Mesodermal cell (in vitro differentiated cells): ENCODE measurements around the gene RADX. TPM values are rescaled to one million over a fixed set of nuclear protein-coding genes. Genes with fewer than 3 reads are reported as not detected.
A peak's percentile ranks its signal among the peaks of the same experiment; 100 is the strongest.

Experiments used
- H3K27ac ChIP-seq: 2 replicates; pipeline ENCODE4 v1.7.0; 2013; ENCODE audit warnings: mild to moderate bottlenecking, low read depth, low read length, moderate library complexity; ENCODE audit not compliant: severe bottlenecking
- H3K36me3 ChIP-seq: 2 replicates; pipeline ENCODE4 v1.7.1; 2013; ENCODE audit warnings: mild to moderate bottlenecking, low read length, moderate library complexity; ENCODE audit not compliant: control insufficient read depth, insufficient read depth
- H3K4me1 ChIP-seq: one replicate; pipeline ENCODE4 v1.7.1; 2013; ENCODE audit warnings: mild to moderate bottlenecking, low read length; ENCODE audit not compliant: insufficient read depth, control insufficient read depth, poor library complexity, severe bottlenecking
- H3K4me3 ChIP-seq: 2 replicates; pipeline ENCODE4 v1.7.0; 2013; ENCODE audit warnings: low read length, control low read depth, mild to moderate bottlenecking; ENCODE audit not compliant: insufficient read depth, poor library complexity, severe bottlenecking; ENCODE audit errors: extremely low read depth
- H3K9me3 ChIP-seq: 2 replicates; pipeline ENCODE4 v1.7.1; 2013; ENCODE audit warnings: mild to moderate bottlenecking, low read length, moderate library complexity; ENCODE audit not compliant: control insufficient read depth
- WGBS, 2 experiments: methylation state at CpG; one replicate each; pipeline ENCODE4 v1.1.5; 2013; ENCODE audit warnings: missing lambda C conversion rate in 2 of 2; ENCODE audit not compliant: insufficient coverage in 2 of 2; 5-methylcytosine and 5-hydroxymethylcytosine counted together
- polyA plus RNA-seq, 2 experiments: library from polyadenylated mRNA; stranded (reverse); fragments of 50-300 nt; gene quantifications; one replicate each; pipeline ENCODE4 v1.2.3, GENCODE V29; 2013

The RADX gene
- polyA plus RNA-seq (2013, experiment 1 of 2): 3.9 TPM
- 4.6 TPM for polyA plus RNA-seq (2013, experiment 2 of 2)

- no peak within 1 kb of the TSS for H3K27ac ChIP-seq
- H3K36me3 ChIP-seq: no peaks in the 10 kb centered on the region
- H3K4me3 ChIP-seq: peak within 1 kb of the TSS; percentile 52
- 2% methylated on average over 13 to 23 of the region's 46 CpGs for WGBS, 2 experiments
- H3K4me1 ChIP-seq: no peaks in the 10 kb centered on the region
- no peaks in the 10 kb centered on the region for H3K9me3 ChIP-seq
Measured at GRCh38 chrX:106611679-106612392, at the start of gene RADX. Gene RADX, plus strand, starts transcription at chrX:106611978. Its CDS starts 103 bp downstream, at chrX:106612081.

GRCh38 chrX:106564986-106565385, 46.8 kb upstream of the RADX start:
- Histone ChIP-seq H3K9me3 (no peaks in the 10 kb centered on the region), H3K36me3 (no peaks in the 10 kb centered on the region), H3K4me1 (no peaks in the 10 kb centered on the region), H3K4me3 (no peak overlapping the region), H3K27ac (no peak overlapping the region)
- 40 to 80% methylated on average over 1 of the region's 2 CpGs for WGBS, 2 experiments

DNA sequence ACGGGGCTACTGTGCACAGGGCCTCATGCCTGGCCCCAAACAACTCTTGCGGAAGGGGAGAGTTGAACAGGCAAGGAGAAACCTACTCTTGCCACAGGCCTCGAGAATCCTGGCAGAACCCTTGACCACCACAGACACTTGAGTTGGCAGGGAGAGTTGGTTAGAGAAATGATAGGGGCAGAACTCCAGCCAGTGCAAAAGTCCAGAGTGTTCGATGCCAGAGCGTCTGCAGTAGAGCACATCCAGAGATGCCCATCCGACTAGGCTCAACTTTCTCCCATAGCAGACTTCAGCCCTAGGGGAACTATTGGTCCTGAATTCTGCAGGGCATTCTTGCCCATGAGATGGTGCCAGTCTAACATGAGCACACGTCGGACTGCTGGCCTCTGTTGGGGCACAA, 45.4 kb upstream of the RADX start:
- Histone ChIP-seq H3K36me3 (no peaks in the 10 kb centered on the region), H3K4me3 (no peak overlapping the region), H3K4me1 (no peaks in the 10 kb centered on the region), H3K9me3 (no peaks in the 10 kb centered on the region), H3K27ac (no peak overlapping the region)
- 84 to 95% methylated on average over 3 to 7 of the region's 8 CpGs for WGBS, 2 experiments

DNA sequence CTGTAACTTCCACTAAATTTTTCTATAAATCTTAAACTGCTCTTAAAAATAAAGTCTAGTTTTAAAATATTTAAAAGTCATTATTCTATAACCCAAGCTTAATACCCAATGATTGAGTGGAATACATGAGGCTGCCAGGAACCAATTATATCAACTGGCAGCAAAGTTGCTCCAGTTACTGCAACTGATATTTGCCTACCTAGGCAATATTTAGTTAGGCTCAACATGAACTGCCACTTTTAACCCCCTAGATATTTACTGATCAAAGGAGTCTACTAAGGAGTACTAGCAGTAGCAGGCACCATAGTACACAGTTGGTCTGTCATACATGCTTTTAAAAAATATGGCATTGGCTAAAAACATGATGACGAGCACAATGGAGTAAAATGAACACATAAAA, 29.9 kb upstream of the RADX start:
- H3K9me3 ChIP-seq: no peaks in the 10 kb centered on the region
- H3K4me3 ChIP-seq: no peak overlapping the region
- H3K27ac ChIP-seq: no peak overlapping the region
- WGBS, 2 experiments: no CpG with 5 or more reads among the region's 1 CpG
- no peaks in the 10 kb centered on the region for H3K4me1 ChIP-seq
- no peaks in the 10 kb centered on the region for H3K36me3 ChIP-seq

DNA sequence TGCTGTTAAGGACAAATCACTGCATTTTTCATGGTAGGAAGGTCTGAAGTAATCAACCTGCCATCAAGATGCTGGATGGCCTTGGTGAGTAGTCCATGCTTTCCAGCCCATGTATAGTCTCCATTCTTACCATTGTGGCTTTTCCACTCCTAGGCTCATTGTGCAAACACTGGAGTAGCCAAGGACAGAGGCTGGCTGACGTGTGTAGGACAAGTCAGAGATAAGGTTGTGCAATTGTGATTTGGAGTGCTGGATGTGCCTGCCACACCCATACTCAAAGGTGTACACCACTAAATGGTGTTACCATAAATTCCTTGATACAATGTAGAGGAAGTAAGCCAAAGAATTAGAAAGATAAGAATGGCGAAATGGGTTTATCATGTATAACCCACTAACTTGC, 26.3 kb upstream of the RADX start:
- no CpG with 5 or more reads among the region's 2 CpGs for WGBS, 2 experiments
- no peak overlapping the region for H3K4me3 ChIP-seq
- H3K9me3 ChIP-seq: no peaks in the 10 kb centered on the region
- H3K36me3 ChIP-seq: no peaks in the 10 kb centered on the region
- no peak overlapping the region for H3K27ac ChIP-seq
- H3K4me1 ChIP-seq: no peaks in the 10 kb centered on the region

DNA sequence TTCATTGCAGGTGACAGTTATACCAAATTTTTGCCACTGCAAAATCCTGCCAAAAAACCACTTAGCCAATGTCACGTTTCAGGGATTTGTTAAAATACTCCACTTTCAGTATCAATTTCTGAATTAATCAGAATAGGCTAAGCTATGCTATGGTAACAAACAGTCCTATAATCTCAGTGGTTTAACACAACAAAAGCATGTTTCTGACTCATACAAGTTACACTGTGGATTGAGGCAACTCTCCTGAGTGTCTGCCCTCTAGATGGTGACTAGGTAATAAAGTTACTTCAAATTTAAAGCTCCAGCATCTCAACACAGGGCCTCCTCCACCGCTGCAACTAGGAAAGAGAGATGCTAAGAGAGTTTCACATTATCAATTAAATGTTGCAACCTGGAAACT, 23.0 kb upstream of the RADX start:
- Histone ChIP-seq H3K27ac (no peak overlapping the region), H3K4me1 (no peaks in the 10 kb centered on the region), H3K36me3 (no peaks in the 10 kb centered on the region), H3K4me3 (no peak overlapping the region), H3K9me3 (no peaks in the 10 kb centered on the region)
- no CpG with 5 or more reads among the region's 2 CpGs for WGBS, 2 experiments

GRCh38 chrX:106599411-106599810, 12.4 kb upstream of the RADX start:
- Histone ChIP-seq H3K9me3 (no peaks in the 10 kb centered on the region), H3K4me3 (no peak overlapping the region), H3K4me1 (no peaks in the 10 kb centered on the region), H3K36me3 (no peaks in the 10 kb centered on the region), H3K27ac (no peak overlapping the region)
- no CpG with 5 or more reads among the region's 2 CpGs for WGBS, 2 experiments

DNA sequence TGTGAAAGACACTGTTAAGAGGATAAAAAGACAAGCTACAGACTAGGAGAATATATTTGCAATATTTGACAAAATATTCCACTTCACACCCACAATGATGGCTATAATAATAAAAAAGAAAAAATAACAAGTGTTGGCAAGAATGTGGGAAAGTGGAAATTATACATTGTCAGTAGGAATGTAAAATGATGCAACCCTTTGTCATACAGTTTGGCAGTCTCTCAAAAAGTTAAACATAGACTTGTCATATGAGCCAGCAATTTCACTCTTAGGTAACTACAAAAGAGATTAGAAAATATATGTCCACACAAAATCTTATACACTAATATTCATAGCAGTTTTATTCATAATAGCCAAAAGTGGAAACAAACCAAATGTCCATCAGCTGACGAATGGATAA, 5.2 kb upstream of the RADX start:
- no CpG with 5 or more reads among the region's 1 CpG for WGBS, 2 experiments

GRCh38 chrX:106608016-106608415, 3.8 kb upstream of the RADX start:
- no peak overlapping the region for H3K27ac ChIP-seq
- H3K4me3 ChIP-seq: no peak overlapping the region
- H3K36me3 ChIP-seq: no peaks in the 10 kb centered on the region
- WGBS, 2 experiments: no CpG with 5 or more reads among the region's 6 CpGs
- H3K4me1 ChIP-seq: no peaks in the 10 kb centered on the region
- no peaks in the 10 kb centered on the region for H3K9me3 ChIP-seq

More for the DNA sequence above, 5.2 kb upstream of the RADX start:
- no peaks in the 10 kb centered on the region for H3K4me1 ChIP-seq
- H3K36me3 ChIP-seq: no peaks in the 10 kb centered on the region
- H3K9me3 ChIP-seq: no peaks in the 10 kb centered on the region
- no peak overlapping the region for H3K27ac ChIP-seq
- no peak overlapping the region for H3K4me3 ChIP-seq

DNA sequence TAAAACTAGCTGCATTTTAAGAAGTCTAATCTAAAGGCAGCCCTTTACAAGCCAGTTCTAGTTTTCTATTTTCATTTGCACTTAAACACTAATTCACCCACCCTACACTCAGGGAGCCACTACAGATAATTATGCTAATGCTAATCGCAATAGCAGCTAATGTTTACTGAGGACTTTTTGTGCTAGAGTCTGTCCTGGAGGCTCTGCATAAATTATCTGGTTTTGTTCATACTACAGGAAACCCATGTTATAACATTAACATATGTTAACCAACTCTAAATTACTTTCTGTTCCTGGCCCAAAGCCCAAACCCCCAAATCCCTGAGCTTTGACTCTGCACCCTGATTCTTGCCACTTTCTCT, 480 bp upstream of the RADX start:
- no CpG with 5 or more reads among the region's 1 CpG for whole genome bisulfite sequencing, 2 experiments
- peak overlapping the region; percentile 52 for H3K4me3 ChIP-seq
- H3K36me3 ChIP-seq: no peaks in the 10 kb centered on the region
- no peaks in the 10 kb centered on the region for H3K4me1 ChIP-seq
- no peak overlapping the region for H3K27ac ChIP-seq
- no peaks in the 10 kb centered on the region for H3K9me3 ChIP-seq

DNA sequence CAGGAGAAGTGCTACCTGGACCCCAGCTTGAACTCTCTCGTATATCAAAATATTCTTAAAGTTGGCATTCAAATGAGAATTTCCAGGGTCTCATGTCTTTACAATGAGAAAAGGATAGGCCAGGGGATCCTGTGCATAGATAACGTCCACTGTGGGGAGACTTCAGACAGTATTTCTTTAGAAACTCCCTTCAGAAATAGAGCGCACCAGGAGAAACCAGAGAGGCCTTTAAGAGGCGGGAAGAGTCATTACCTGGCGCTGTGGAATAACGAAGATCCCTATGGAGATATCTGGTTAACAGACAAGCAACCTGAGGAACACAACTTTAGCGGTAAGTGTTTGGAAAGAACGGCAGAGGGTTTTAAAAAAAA, 600 bp downstream of the RADX start:
- peak overlapping the region; percentile 52 for H3K4me3 ChIP-seq
- 0 to 10% methylated on average over 2 to 5 of the region's 8 CpGs for WGBS, 2 experiments
- no peaks in the 10 kb centered on the region for H3K9me3 ChIP-seq
- no peaks in the 10 kb centered on the region for H3K4me1 ChIP-seq
- H3K27ac ChIP-seq: no peak overlapping the region
- H3K36me3 ChIP-seq: no peaks in the 10 kb centered on the region
